ENCODE measurements around the gene PCBP2. TPM values are rescaled to one million over a fixed set of nuclear protein-coding genes. Genes with fewer than 3 reads are reported as not detected.

The PCBP2 gene
- total and polyA plus RNA-seq, 10 of the 15 experiments (the other 5 are each of a cell fraction or from before 2014, with no cell fraction given): 109 to 803 (median 327) TPM

DNA sequence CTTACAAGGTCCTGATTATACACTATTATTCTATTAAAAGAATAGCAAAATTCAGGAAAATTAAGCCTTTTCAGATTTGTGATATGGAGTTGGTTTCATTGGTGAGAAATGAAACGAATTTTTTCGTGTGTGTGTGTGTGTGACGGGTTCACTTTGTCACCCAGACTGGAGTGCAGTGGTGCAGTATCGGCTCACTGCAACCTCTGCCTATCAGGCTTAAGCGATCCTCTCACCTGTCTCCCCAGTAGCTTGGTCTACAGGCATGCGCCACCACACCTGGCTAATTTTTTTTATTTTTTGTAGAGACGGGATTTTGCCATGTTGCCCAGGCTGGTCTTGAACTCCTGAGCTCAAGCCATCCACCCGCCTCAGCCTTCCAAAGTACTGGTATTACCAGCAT lies 9.7 kb downstream of the PCBP2 start:
- no peaks in the 10 kb centered on the region for H3K27me3 ChIP-seq (replicated peaks in 1 of 2; ENCODE audit: control insufficient read depth in 2 of 2, insufficient read depth in 2 of 2, low read length in 1 of 2)
- CTCF ChIA-PET: interaction anchor here (0.7 to 1.3 kb wide), 2 partner anchors 8 to 109 kb away, joined by 3 read pairs; no protein-coding TSS in a partner anchor
- SMC1A ChIA-PET (ENCODE audit: uncharacterized antibody, unreplicated experiment): interaction anchor here (0.9 to 1.0 kb wide), 2 partner anchors 9 to 14 kb away, joined by 3 to 4 read pairs; no protein-coding TSS in a partner anchor
- peaks cover 43% of the 10 kb centered on the region for H3K79me2 ChIP-seq (ENCODE audit: control insufficient read depth, insufficient read depth, low read length)
- POLR2A ChIA-PET: interaction anchor here (0.6 kb wide), 2 partner anchors 32 to 374 kb away, joined by 3 to 4 read pairs; no protein-coding TSS in a partner anchor
- H4K20me1 ChIP-seq (ENCODE audit: control insufficient read depth, insufficient read depth): peaks cover 19% of the 10 kb centered on the region
- in situ Hi-C loops (cut with MboI) (no loop called here), intact Hi-C loops (cut with micrococcal nuclease; ENCODE audit: unreplicated experiment) (no loop called here)
- no peaks in the 10 kb centered on the region for H3K9me3 ChIP-seq (replicated peaks; ENCODE audit: control insufficient read depth, insufficient read depth, low read length)
- H2AFZ ChIP-seq (ENCODE audit: control insufficient read depth, low read depth, low read length): no peak overlapping the region
- WGBS (ENCODE audit: insufficient coverage, insufficient replicate concordance, low lambda C conversion rate, missing lambda C conversion rate): 81% methylated on average over 7 of the region's 8 CpGs
- H3K9ac ChIP-seq (ENCODE audit: control insufficient read depth, insufficient read depth, low read length): no peak overlapping the region
- FAIRE-seq: no peak
- DNase-seq (ENCODE audit: low read depth, low spot score): no peak
- H3K36me3 ChIP-seq (ENCODE audit: control insufficient read depth in 2 of 2, insufficient read depth in 2 of 2, low read length in 1 of 2): peaks cover 31 to 79% of the 10 kb centered on the region in 2 experiments
- H3K4me2 ChIP-seq (ENCODE audit: control insufficient read depth, insufficient read depth): no peak overlapping the region
- no peak for ATAC-seq
- H3K4me1 ChIP-seq (ENCODE audit: control insufficient read depth, insufficient read depth, low read length): peaks cover 4% of the 10 kb centered on the region
- no peak overlapping the region for H3K27ac ChIP-seq (ENCODE audit: control insufficient read depth, insufficient read depth)
- BruUV-seq (replicated peaks): no TSS peak
- RAD21 ChIA-PET (ENCODE audit: unreplicated experiment): no interaction called here
- H3K4me3 ChIP-seq: no peak overlapping the region
- TF ChIP-seq, protein P1, sequence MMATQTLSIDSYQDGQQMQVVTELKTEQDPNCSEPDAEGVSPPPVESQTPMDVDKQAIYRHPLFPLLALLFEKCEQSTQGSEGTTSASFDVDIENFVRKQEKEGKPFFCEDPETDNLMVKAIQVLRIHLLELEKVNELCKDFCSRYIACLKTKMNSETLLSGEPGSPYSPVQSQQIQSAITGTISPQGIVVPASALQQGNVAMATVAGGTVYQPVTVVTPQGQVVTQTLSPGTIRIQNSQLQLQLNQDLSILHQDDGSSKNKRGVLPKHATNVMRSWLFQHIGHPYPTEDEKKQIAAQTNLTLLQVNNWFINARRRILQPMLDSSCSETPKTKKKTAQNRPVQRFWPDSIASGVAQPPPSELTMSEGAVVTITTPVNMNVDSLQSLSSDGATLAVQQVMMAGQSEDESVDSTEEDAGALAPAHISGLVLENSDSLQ (IDR thresholded peaks at IDR 0.05): no peak
- TF ChIP-seq, protein P2, sequence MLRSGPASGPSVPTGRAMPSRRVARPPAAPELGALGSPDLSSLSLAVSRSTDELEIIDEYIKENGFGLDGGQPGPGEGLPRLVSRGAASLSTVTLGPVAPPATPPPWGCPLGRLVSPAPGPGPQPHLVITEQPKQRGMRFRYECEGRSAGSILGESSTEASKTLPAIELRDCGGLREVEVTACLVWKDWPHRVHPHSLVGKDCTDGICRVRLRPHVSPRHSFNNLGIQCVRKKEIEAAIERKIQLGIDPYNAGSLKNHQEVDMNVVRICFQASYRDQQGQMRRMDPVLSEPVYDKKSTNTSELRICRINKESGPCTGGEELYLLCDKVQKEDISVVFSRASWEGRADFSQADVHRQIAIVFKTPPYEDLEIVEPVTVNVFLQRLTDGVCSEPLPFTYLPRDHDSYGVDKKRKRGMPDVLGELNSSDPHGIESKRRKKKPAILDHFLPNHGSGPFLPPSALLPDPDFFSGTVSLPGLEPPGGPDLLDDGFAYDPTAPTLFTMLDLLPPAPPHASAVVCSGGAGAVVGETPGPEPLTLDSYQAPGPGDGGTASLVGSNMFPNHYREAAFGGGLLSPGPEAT (IDR thresholded peaks at IDR 0.05; ENCODE audit: low read depth): no peak
- TF ChIP-seq ZNF24 (IDR thresholded peaks at IDR 0.05): no peak
- TF ChIP-seq SIX5 (IDR thresholded peaks at IDR 0.05; ENCODE audit: low read depth, low read length, severe bottlenecking): no peak
- TF ChIP-seq JUND (IDR thresholded peaks at IDR 0.05; ENCODE audit: low read depth, low read length): no peak
- TF ChIP-seq, protein P3, sequence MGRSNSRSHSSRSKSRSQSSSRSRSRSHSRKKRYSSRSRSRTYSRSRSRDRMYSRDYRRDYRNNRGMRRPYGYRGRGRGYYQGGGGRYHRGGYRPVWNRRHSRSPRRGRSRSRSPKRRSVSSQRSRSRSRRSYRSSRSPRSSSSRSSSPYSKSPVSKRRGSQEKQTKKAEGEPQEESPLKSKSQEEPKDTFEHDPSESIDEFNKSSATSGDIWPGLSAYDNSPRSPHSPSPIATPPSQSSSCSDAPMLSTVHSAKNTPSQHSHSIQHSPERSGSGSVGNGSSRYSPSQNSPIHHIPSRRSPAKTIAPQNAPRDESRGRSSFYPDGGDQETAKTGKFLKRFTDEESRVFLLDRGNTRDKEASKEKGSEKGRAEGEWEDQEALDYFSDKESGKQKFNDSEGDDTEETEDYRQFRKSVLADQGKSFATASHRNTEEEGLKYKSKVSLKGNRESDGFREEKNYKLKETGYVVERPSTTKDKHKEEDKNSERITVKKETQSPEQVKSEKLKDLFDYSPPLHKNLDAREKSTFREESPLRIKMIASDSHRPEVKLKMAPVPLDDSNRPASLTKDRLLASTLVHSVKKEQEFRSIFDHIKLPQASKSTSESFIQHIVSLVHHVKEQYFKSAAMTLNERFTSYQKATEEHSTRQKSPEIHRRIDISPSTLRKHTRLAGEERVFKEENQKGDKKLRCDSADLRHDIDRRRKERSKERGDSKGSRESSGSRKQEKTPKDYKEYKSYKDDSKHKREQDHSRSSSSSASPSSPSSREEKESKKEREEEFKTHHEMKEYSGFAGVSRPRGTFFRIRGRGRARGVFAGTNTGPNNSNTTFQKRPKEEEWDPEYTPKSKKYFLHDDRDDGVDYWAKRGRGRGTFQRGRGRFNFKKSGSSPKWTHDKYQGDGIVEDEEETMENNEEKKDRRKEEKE (IDR thresholded peaks at IDR 0.05): no peak
- TF ChIP-seq, protein P4, sequence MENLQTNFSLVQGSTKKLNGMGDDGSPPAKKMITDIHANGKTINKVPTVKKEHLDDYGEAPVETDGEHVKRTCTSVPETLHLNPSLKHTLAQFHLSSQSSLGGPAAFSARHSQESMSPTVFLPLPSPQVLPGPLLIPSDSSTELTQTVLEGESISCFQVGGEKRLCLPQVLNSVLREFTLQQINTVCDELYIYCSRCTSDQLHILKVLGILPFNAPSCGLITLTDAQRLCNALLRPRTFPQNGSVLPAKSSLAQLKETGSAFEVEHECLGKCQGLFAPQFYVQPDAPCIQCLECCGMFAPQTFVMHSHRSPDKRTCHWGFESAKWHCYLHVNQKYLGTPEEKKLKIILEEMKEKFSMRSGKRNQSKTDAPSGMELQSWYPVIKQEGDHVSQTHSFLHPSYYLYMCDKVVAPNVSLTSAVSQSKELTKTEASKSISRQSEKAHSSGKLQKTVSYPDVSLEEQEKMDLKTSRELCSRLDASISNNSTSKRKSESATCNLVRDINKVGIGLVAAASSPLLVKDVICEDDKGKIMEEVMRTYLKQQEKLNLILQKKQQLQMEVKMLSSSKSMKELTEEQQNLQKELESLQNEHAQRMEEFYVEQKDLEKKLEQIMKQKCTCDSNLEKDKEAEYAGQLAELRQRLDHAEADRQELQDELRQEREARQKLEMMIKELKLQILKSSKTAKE (IDR thresholded peaks at IDR 0.05; ENCODE audit: low read depth, poor library complexity, severe bottlenecking): no peak
- TF ChIP-seq RFX5 (IDR thresholded peaks at IDR 0.05; ENCODE audit: low read depth, low read length): no peak
- no peak for TF ChIP-seq ETV6 (conservative IDR thresholded peaks at IDR 0.05 in 1 of 2, IDR thresholded peaks at IDR 0.05 in 1 of 2; ENCODE audit: borderline replicate concordance in 1 of 2, low read depth in 1 of 2)
- no peak for TF ChIP-seq SIN3A (IDR thresholded peaks at IDR 0.05; ENCODE audit: low read depth, low read length)
- TF ChIP-seq POU2F2 (IDR thresholded peaks at IDR 0.05; ENCODE audit: borderline replicate concordance, low read depth, low read length): no peak
- no peak for TF ChIP-seq E4F1 (IDR thresholded peaks at IDR 0.05; ENCODE audit: borderline replicate concordance, partially characterized antibody)
- TF ChIP-seq WRNIP1 (IDR thresholded peaks at IDR 0.05; ENCODE audit: borderline replicate concordance, low read depth, low read length): no peak

Measured in GM12878 (cell line).